SHP77 (cell line): ENCODE data around the gene BBOX1.

Experiments used
- DNase-seq, 2 experiments: peaks; one replicate each; lab custom pipeline; 2025; lab: John Stamatoyannopoulos, UW

The BBOX1 gene

GRCh38 chr11:27025312-27025955, 15.2 kb upstream of the BBOX1 start:
- no peak for DNase-seq

GRCh38 chr11:27025957-27026733, 14.5 kb upstream of the BBOX1 start:
- no peak for DNase-seq

- DNase-seq: no peak
Measured at GRCh38 chr11:27028561-27028965, 12.1 kb upstream of the BBOX1 start.

GRCh38 chr11:27029966-27030365, 10.6 kb upstream of the BBOX1 start:
- no peak for DNase-seq

GRCh38 chr11:27031754-27032153, 8.9 kb upstream of the BBOX1 start:
- no peak for DNase-seq

GRCh38 chr11:27039873-27040272, 742 bp upstream of the BBOX1 start:
- DNase-seq: no peak

- DNase-seq: no peak
Measured at GRCh38 chr11:27041141-27041899, 705 bp downstream of the BBOX1 start.

- DNase-seq: no peak
Measured at GRCh38 chr11:27046956-27047355, 6.3 kb downstream of the BBOX1 start.

- no peak for DNase-seq
Measured at GRCh38 chr11:27052668-27053067, 12.1 kb downstream of the BBOX1 start.

- DNase-seq: no peak
Measured at GRCh38 chr11:27055065-27055682, 14.6 kb downstream of the BBOX1 start.

- no peak for DNase-seq
Measured at GRCh38 chr11:27057091-27057780, 16.6 kb downstream of the BBOX1 start.

- DNase-seq: no peak
Measured at GRCh38 chr11:27058456-27058855, 17.8 kb downstream of the BBOX1 start.

- DNase-seq: no peak
Measured at GRCh38 chr11:27059431-27059830, 18.8 kb downstream of the BBOX1 start.

GRCh38 chr11:27060816-27061460, 20.3 kb downstream of the BBOX1 start:
- no peak for DNase-seq

GRCh38 chr11:27061461-27061821, 20.8 kb downstream of the BBOX1 start:
- DNase-seq: no peak

GRCh38 chr11:27064086-27064485, 23.5 kb downstream of the BBOX1 start:
- DNase-seq: no peak

- no peak for DNase-seq
Measured at GRCh38 chr11:27075192-27075591, 34.6 kb downstream of the BBOX1 start.

GRCh38 chr11:27075655-27076054, 35.0 kb downstream of the BBOX1 start:
- DNase-seq: no peak

- peak in 1 of 2 experiments; percentile 31 for DNase-seq
Measured at GRCh38 chr11:27076121-27076589, 35.5 kb downstream of the BBOX1 start.

GRCh38 chr11:27081056-27081455, 40.4 kb downstream of the BBOX1 start:
- DNase-seq: no peak

GRCh38 chr11:27083241-27083640, 42.6 kb downstream of the BBOX1 start:
- DNase-seq: no peak
